ENCODE results near the gene SULT1C2. TPM values are rescaled to one million over a fixed set of nuclear protein-coding genes. Genes with fewer than 3 reads are reported as not detected.

Gene SULT1C2
- total and polyA plus RNA-seq, 2 of the 4 experiments (the other 2 are of a cell fraction), result 0.09 TPM; not detected in 1

DNA sequence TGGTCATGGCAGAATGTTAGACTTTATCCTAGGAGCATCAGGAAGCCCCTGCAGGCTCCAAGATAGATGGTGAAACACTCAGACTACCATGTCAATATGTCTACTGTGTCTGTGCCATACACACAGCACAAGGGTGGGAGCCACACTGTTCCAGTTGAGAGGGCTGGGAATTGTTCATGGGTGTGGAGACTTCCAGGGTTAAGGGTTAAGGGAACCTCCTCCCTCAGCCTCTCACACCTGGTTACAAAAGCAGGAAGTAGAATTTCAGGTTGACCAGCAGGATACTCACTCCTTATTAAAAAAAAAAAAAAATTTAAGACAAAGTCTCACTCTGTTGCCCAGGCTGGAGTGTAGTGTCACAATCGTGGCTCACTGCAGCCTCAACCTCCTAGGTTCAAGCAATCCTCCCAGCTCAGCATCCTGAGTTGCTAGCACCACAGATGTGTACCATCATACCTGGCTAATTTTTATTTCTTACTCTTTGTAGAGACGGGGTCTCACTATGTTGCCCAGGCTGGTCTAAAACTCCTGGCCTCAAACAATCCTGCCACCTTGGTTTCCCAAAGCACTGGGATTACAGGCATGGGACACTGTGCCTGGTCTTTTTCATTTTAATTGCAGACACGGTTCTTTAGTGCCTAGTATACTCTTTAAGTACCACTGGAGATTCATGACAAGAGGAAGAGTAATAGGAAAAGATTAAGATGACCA lies 26.0 kb downstream of the SULT1C2 start:
- H3K9me1 ChIP-seq (ENCODE audit: insufficient read depth, low read length), result no peaks in the 10 kb centered on the region
- DNase-seq, result no peak
- no peaks in the 10 kb centered on the region; the same call in 1 of the 2 replicates for H3K9me3 ChIP-seq (ENCODE audit: control insufficient read depth, insufficient read depth, low read length)
- H3K36me3 ChIP-seq (ENCODE audit: control insufficient read depth, insufficient read depth, low read length), result no peaks in the 10 kb centered on the region
- no peaks in the 10 kb centered on the region for H3K4me1 ChIP-seq (ENCODE audit: control insufficient read depth, insufficient read depth, low read length)
- in situ Hi-C loops (cut with MboI; ENCODE audit: low sequenced_read_pairs) (no loop called here), dilution Hi-C loops (cut with HindIII; ENCODE audit: low sequenced_read_pairs, unreplicated experiment) (no loop called here), intact Hi-C loops (cut with micrococcal nuclease) (no loop called here)
- H3K56ac ChIP-seq (ENCODE audit: extremely low read depth, insufficient read depth, low read length), result no peak overlapping the region
- no peak overlapping the region for H3K14ac ChIP-seq (replicated peaks; ENCODE audit: low read depth, low read length)
- POLR2A ChIA-PET (ENCODE audit: unreplicated experiment), result no interaction called here
- H3K4ac ChIP-seq (ENCODE audit: low read depth, low read length), result no peak overlapping the region
- 100% methylated on average over 1 of the region's 3 CpGs; no CpG with 5 or more reads in 1 of the 2 experiments for WGBS, 2 experiments (ENCODE audit: extremely low coverage in 2 of 2, insufficient read length in 1 of 2)
- H2BK20ac ChIP-seq (ENCODE audit: low read depth, low read length), result no peak overlapping the region
- no peak overlapping the region for H4K91ac ChIP-seq (ENCODE audit: insufficient read depth, low read depth, low read length)
- H3K9ac ChIP-seq (ENCODE audit: low read depth, low read length), result no peak overlapping the region
- no peak overlapping the region for H2BK15ac ChIP-seq (ENCODE audit: low read depth, low read length)
- no peaks in the 10 kb centered on the region; the same call in 1 of the 2 replicates for H3K27me3 ChIP-seq (ENCODE audit: control insufficient read depth, insufficient read depth, low read length)
- H3K4me3 ChIP-seq (ENCODE audit: insufficient read depth, low read depth, low read length), result no peak overlapping the region
- no peak overlapping the region for H4K5ac ChIP-seq (ENCODE audit: low read depth, low read length)
- ATAC-seq (ENCODE audit: low read depth), result no peak
- no TSS peak for BruUV-seq (replicated peaks)
- H2AK9ac ChIP-seq (replicated peaks; ENCODE audit: low read depth, low read length, poor library complexity), result peak overlapping the region; percentile 55
- no peak overlapping the region for H3K23ac ChIP-seq (ENCODE audit: low read depth, low read length)
- no peak overlapping the region for H3K18ac ChIP-seq (ENCODE audit: low read depth, low read length)
- TF ChIP-seq MXI1 (IDR thresholded peaks at IDR 0.05; ENCODE audit: borderline replicate concordance, low read depth, low read length) (no peak), BHLHE40 (IDR thresholded peaks at IDR 0.05; ENCODE audit: low read depth, low read length) (no peak), CHD1 (IDR thresholded peaks at IDR 0.05; ENCODE audit: low read depth, low read length) (no peak), MAZ (IDR thresholded peaks at IDR 0.05; ENCODE audit: borderline replicate concordance, low read depth, low read length) (no peak), SMC3 (IDR thresholded peaks at IDR 0.05; ENCODE audit: low read depth, low read length) (no peak), CEBPB (IDR thresholded peaks at IDR 0.05; ENCODE audit: low read depth, low read length) (no peak), MAFK (IDR thresholded peaks at IDR 0.05; ENCODE audit: low read depth, low read length) (no peak), FOS (IDR thresholded peaks at IDR 0.05; ENCODE audit: low read depth, low read length) (no peak), RFX5 (IDR thresholded peaks at IDR 0.05; ENCODE audit: low read depth, low read length) (no peak), NFE2L2 (IDR thresholded peaks at IDR 0.05; ENCODE audit: low read depth, low read length) (no peak), RCOR1 (IDR thresholded peaks at IDR 0.05; ENCODE audit: insufficient replicate concordance, low read length) (no peak)
- TF ChIP-seq, protein P1, sequence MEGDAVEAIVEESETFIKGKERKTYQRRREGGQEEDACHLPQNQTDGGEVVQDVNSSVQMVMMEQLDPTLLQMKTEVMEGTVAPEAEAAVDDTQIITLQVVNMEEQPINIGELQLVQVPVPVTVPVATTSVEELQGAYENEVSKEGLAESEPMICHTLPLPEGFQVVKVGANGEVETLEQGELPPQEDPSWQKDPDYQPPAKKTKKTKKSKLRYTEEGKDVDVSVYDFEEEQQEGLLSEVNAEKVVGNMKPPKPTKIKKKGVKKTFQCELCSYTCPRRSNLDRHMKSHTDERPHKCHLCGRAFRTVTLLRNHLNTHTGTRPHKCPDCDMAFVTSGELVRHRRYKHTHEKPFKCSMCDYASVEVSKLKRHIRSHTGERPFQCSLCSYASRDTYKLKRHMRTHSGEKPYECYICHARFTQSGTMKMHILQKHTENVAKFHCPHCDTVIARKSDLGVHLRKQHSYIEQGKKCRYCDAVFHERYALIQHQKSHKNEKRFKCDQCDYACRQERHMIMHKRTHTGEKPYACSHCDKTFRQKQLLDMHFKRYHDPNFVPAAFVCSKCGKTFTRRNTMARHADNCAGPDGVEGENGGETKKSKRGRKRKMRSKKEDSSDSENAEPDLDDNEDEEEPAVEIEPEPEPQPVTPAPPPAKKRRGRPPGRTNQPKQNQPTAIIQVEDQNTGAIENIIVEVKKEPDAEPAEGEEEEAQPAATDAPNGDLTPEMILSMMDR (conservative IDR thresholded peaks at IDR 0.05; ENCODE audit: low read depth, low read length), result no peak
- H4K8ac ChIP-seq (ENCODE audit: low read depth in 2 of 2, low read length in 2 of 2), result no peak overlapping the region
- H2AFZ ChIP-seq (replicated peaks; ENCODE audit: low read length, poor library complexity), result peak overlapping the region; percentile 43
- H3K79me1 ChIP-seq (ENCODE audit: low read depth in 1 of 2, low read length in 2 of 2), result no peaks in the 10 kb centered on the region
- no peak overlapping the region for H2BK120ac ChIP-seq (ENCODE audit: low read depth, low read length)
- H2AK5ac ChIP-seq (ENCODE audit: low read depth, low read length), result no peak overlapping the region
- H3K27ac ChIP-seq (ENCODE audit: insufficient read depth, low read length), result no peak overlapping the region
- CTCF ChIA-PET, result no interaction called here
- H3K4me2 ChIP-seq (ENCODE audit: low read depth, low read length), result no peak overlapping the region
- H4K20me1 ChIP-seq (ENCODE audit: insufficient read depth, low read length), result no peaks in the 10 kb centered on the region
- no peak overlapping the region for H2BK5ac ChIP-seq (ENCODE audit: low read depth, low read length, poor library complexity, severe bottlenecking)
